Lower leg skin (tissue), 4 donors: ENCODE results near the gene AGPAT4. TPM values are rescaled to one million over a fixed set of nuclear protein-coding genes. Genes with fewer than 3 reads are reported as not detected.
A peak's percentile ranks its signal among the peaks of the same experiment; 100 is the strongest.

Experiments
- DNase-seq, 2 donors: peaks; one replicate each; pipeline ENCODE4 v3.0.0-alpha.2; 2019; ENCODE audit warnings: low spot score in 2 of 2
- H3K4me3 ChIP-seq: fragments of 200-600 bp; sonication (generic); 2 replicates; pipeline ENCODE4 v1.5.1; 2017; ENCODE audit warnings: mild to moderate bottlenecking, low read depth; ENCODE audit not compliant: poor library complexity, severe bottlenecking
- CTCF ChIP-seq, 3 donors: fragments of 450-650 bp; IDR thresholded peaks; one replicate each; pipeline ENCODE4 v1.5.1; 2016; ENCODE audit warnings: antibody characterized with exemption in 3 of 3, mild to moderate bottlenecking in 3 of 3, moderate library complexity in 2 of 3
- POLR2A ChIP-seq, 2 donors: fragments of 450-650 bp; IDR thresholded peaks; one replicate each; pipeline ENCODE4 v1.6.1; 2016 to 2017; ENCODE audit warnings: antibody characterized with exemption in 2 of 2, mild to moderate bottlenecking in 1 of 2, moderate library complexity in 1 of 2
- WGBS, 2 donors: methylation state at CpG; one replicate each; pipeline ENCODE4 v1.1.5; 2018; 5-methylcytosine and 5-hydroxymethylcytosine counted together
- intact Hi-C: fragments of 100-400 bp; cut with DNase I; formaldehyde crosslinking; loops from one replicate; pipeline ENCODE4 v1.15.0; 2023; ENCODE audit warnings: low total_unique reads
- total RNA-seq, 4 donors: library from RNA; depleted of rRNA; stranded (reverse); fragments of >200 nt; gene quantifications; one replicate each; pipeline ENCODE4 v1.1.0, GENCODE V29; 2016

The AGPAT4 gene
- total RNA-seq, 4 donors from 2014 or later, result 0.44 to 2.0 (median 1.2) TPM

- DNase-seq, result no peak
- intact Hi-C loops, result no loop called here
- TF ChIP-seq POLR2A (IDR thresholded peaks at IDR 0.05), result no peak
- no peak for TF ChIP-seq CTCF (IDR thresholded peaks at IDR 0.05)
- no peak overlapping the region for H3K4me3 ChIP-seq
Measured at GRCh38 chr6:161191671-161192070, 82.2 kb downstream of the AGPAT4 start.

GRCh38 chr6:161191007-161191406, 82.9 kb downstream of the AGPAT4 start:
- no peak for DNase-seq
- intact Hi-C loops, result no loop called here
- TF ChIP-seq CTCF (IDR thresholded peaks at IDR 0.05), result no peak
- no peak for TF ChIP-seq POLR2A (IDR thresholded peaks at IDR 0.05)
- WGBS, 2 donors, result 51 to 57% methylated on average over 2 of the region's 2 CpGs
- H3K4me3 ChIP-seq, result no peak overlapping the region

GRCh38 chr6:161189891-161190290, 84.0 kb downstream of the AGPAT4 start:
- no peak overlapping the region for H3K4me3 ChIP-seq
- intact Hi-C loops, result no loop called here
- DNase-seq, result no peak
- 60 to 65% methylated on average over 4 of the region's 4 CpGs for WGBS, 2 donors
- TF ChIP-seq POLR2A (IDR thresholded peaks at IDR 0.05), result no peak
- TF ChIP-seq CTCF (IDR thresholded peaks at IDR 0.05), result no peak

GRCh38 chr6:161188547-161189465, 85.1 kb downstream of the AGPAT4 start:
- DNase-seq, result no peak
- TF ChIP-seq POLR2A (IDR thresholded peaks at IDR 0.05), result no peak
- TF ChIP-seq CTCF (IDR thresholded peaks at IDR 0.05), result no peak
- intact Hi-C loops, result no loop called here
- H3K4me3 ChIP-seq, result no peak overlapping the region
- WGBS, 2 donors, result 82 to 84% methylated on average over 19 of the region's 19 CpGs

GRCh38 chr6:161186173-161186769, 87.6 kb downstream of the AGPAT4 start:
- DNase-seq, result peak in 1 of 2 donors; percentile 38
- intact Hi-C loops, result no loop called here
- H3K4me3 ChIP-seq, result no peak overlapping the region
- 82 to 85% methylated on average over 17 of the region's 17 CpGs for WGBS, 2 donors
- no peak for TF ChIP-seq POLR2A (IDR thresholded peaks at IDR 0.05)
- TF ChIP-seq CTCF (IDR thresholded peaks at IDR 0.05), result no peak
